Vagina (tissue), 2 donors: Measurements from ENCODE around the gene RPL27A.

ENCODE experiments used
- CTCF ChIP-seq, 3 experiments: fragments of 450-650 bp in 2 of 3; fragments of 200-600 bp in 1 of 3; sonication (generic) in 1 of 3; IDR thresholded peaks; one replicate each; pipeline ENCODE4 v1.5.1; 2017 to 2019; ENCODE audit warnings: antibody characterized with exemption in 3 of 3, mild to moderate bottlenecking in 2 of 3, moderate library complexity in 2 of 3
- POLR2A ChIP-seq, 2 donors: fragments of 450-650 bp; IDR thresholded peaks; one replicate each; pipeline ENCODE4 v1.6.1; 2017; ENCODE audit warnings: antibody characterized with exemption in 2 of 2, mild to moderate bottlenecking in 2 of 2, moderate library complexity in 2 of 2
- POLR2AphosphoS5 ChIP-seq, 2 donors: sonication (generic); formaldehyde crosslinking; IDR thresholded peaks; one replicate each; pipeline ENCODE4 v1.9.0; 2017; ENCODE audit warnings: antibody characterized with exemption in 2 of 2, mild to moderate bottlenecking in 2 of 2, low read depth in 1 of 2; ENCODE audit not compliant: insufficient read depth in 1 of 2

DNA sequence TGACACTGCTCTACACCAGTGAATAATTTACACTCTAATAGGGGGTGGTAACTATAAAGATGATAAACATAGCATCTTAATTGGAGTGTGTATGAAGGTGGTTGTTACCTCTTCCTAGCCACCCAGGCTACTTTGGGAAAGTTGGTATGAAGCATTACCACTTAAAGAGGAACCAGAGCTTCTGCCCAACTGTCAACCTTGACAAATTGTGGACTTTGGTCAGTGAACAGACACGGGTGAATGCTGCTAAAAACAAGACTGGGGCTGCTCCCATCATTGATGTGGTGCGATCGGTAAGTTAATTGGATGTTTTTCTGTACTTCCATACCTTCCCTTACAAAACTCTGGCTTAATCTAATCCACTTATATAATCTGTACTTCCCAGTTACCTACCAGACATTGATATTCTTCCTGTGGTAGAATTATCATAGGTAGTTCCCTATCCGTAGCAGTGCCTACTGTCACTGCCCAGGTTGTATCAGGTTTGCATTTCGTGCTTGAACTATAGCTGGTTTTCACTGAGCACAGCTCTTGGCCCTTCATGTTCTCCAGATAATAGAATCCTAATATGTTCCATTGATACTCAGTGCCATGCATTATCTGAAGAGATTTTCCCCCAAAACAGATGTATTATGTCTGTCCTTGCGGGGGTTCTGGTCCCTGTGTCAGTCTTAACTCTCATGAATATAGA lies 2.2 kb downstream of the RPL27A start:
- TF ChIP-seq CTCF (IDR thresholded peaks at IDR 0.05) (no peak), POLR2A (IDR thresholded peaks at IDR 0.05) (no peak), POLR2AphosphoS5 (IDR thresholded peaks at IDR 0.05; ENCODE audit: insufficient read depth in 1 of 2, low read depth in 1 of 2) (no peak)
